Upper lobe of right lung (tissue), 1 donor: ENCODE measurements around the gene LRRK1. TPM values are rescaled to one million over a fixed set of nuclear protein-coding genes. Genes with fewer than 3 reads are reported as not detected.
A peak's percentile ranks its signal among the peaks of the same experiment; 100 is the strongest.

Experiments used
- ATAC-seq: fragments of 200-7000 bp; cut with Tn5 transposase; one replicate; pipeline ENCODE4 v1.9.1; 2020; ENCODE audit warnings: mild to moderate bottlenecking, moderate library complexity
- DNase-seq: peaks from one replicate; pipeline ENCODE4 v3.0.0-alpha.2; 2020
- H3K27ac ChIP-seq: fragments of 200-600 bp; one replicate; pipeline ENCODE4 v1.8.0; 2022
- H3K27me3 ChIP-seq: fragments of 200-600 bp; one replicate; pipeline ENCODE4 v1.8.0; 2022; ENCODE audit warnings: mild to moderate bottlenecking
- H3K36me3 ChIP-seq: fragments of 200-600 bp; one replicate; pipeline ENCODE4 v1.8.0; 2022
- H3K4me1 ChIP-seq: fragments of 200-600 bp; one replicate; pipeline ENCODE4 v1.8.0; 2022
- H3K4me3 ChIP-seq: fragments of 200-600 bp; one replicate; pipeline ENCODE4 v1.8.0; 2022; ENCODE audit warnings: mild to moderate bottlenecking
- H3K9me3 ChIP-seq: fragments of 200-600 bp; one replicate; pipeline ENCODE4 v1.8.0; 2022
- CTCF ChIP-seq: fragments of 200-600 bp; IDR thresholded peaks from one replicate; pipeline ENCODE4 v1.8.0; 2022; ENCODE audit warnings: antibody characterized with exemption
- intact Hi-C: fragments of 100-400 bp; cut with DNase I; formaldehyde crosslinking; loops from one replicate; pipeline ENCODE4 v1.11.0; 2022
- total RNA-seq: library from RNA; stranded (reverse); fragmentation: NEBNext Ultra II Directional; extraction: Animal tissue kit (Norgen Biotek cat#: 25700); gene quantifications from one replicate; pipeline ENCODE4 v1.2.1, GENCODE V29; 2021
- donor health status: DM: no; HTN: yes; CAD: no; lungs with severe emphysema.

LRRK1 gene
- total RNA-seq, 1 donor from 2014 or later, result 22.6 TPM

DNA sequence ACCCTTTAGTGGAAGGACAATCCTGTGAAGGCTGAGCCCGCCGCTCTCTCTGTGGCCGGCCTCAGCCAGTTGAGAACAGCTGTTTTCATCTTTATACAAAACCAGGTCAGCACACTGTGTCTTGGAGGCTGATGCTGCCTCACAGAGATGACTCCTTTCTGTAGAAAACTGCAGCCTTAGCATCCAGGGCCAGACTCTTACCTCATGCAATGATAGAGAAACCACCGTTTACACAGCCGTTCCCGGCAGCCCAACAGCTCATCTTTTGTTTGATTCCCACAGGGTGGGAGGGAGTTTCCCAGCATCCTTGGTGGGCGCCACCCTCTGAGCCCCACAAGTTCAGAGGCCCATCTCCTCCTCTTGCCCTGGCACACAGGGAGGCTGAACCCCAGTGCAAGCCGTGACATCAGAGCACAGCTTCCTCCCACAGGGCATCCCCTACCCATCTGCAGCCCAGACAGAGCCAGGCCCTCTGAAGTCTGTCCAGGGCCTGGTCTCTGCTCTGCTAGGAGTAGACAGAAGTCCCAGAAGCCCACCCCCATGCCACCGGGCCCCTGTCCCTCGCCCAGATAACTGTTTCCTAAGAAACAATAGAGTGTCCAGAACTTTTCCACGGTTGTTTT, 105.0 kb downstream of the LRRK1 start:
- H3K9me3 ChIP-seq, result no peaks in the 10 kb centered on the region
- TF ChIP-seq CTCF, result no peak
- ATAC-seq, result peak; percentile 36
- H3K4me1 ChIP-seq, result peaks cover 35% of the 10 kb centered on the region
- no peaks in the 10 kb centered on the region for H3K27me3 ChIP-seq
- peaks cover 15% of the 10 kb centered on the region for H3K36me3 ChIP-seq
- no peak for DNase-seq
- H3K27ac ChIP-seq, result peak overlapping the region; percentile 55
- H3K4me3 ChIP-seq, result no peak overlapping the region
- intact Hi-C loops, result no loop called here

- no peaks in the 10 kb centered on the region for H3K27me3 ChIP-seq
- ATAC-seq (no peak), DNase-seq (no peak)
- peaks cover 19% of the 10 kb centered on the region for H3K36me3 ChIP-seq
- intact Hi-C loops, result no loop called here
- TF ChIP-seq CTCF, result no peak
- H3K27ac ChIP-seq, result peak overlapping the region; percentile 55
- peaks cover 35% of the 10 kb centered on the region for H3K4me1 ChIP-seq
- no peaks in the 10 kb centered on the region for H3K9me3 ChIP-seq
- no peak overlapping the region for H3K4me3 ChIP-seq
Observed at GRCh38 chr15:101024706-101025500, 105.7 kb downstream of the LRRK1 start.

DNA sequence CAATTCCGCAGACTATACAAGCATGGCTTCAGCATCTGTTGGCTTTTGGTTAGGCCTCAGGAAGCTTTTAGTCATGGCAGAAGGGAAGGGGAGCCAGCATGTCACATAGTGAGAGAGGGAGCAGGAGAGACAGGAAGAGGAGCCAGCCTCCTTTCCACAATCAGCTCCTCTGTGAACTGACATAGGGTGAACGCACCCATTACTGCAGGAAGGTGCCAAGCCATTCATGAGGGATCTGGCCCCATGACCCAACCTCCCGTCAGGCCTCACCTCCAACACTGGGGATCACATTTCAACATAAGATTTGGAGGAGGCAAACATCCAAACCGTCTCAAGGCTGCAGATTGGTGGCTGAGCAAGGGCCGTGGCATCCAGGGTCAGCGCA, 106.3 kb downstream of the LRRK1 start:
- no peak overlapping the region for H3K27ac ChIP-seq
- no peaks in the 10 kb centered on the region for H3K27me3 ChIP-seq
- H3K4me3 ChIP-seq, result no peak overlapping the region
- DNase-seq (no peak), ATAC-seq (no peak)
- no peaks in the 10 kb centered on the region for H3K9me3 ChIP-seq
- TF ChIP-seq CTCF, result no peak
- H3K4me1 ChIP-seq, result peaks cover 35% of the 10 kb centered on the region
- peaks cover 18% of the 10 kb centered on the region for H3K36me3 ChIP-seq
- intact Hi-C loops, result no loop called here

DNA sequence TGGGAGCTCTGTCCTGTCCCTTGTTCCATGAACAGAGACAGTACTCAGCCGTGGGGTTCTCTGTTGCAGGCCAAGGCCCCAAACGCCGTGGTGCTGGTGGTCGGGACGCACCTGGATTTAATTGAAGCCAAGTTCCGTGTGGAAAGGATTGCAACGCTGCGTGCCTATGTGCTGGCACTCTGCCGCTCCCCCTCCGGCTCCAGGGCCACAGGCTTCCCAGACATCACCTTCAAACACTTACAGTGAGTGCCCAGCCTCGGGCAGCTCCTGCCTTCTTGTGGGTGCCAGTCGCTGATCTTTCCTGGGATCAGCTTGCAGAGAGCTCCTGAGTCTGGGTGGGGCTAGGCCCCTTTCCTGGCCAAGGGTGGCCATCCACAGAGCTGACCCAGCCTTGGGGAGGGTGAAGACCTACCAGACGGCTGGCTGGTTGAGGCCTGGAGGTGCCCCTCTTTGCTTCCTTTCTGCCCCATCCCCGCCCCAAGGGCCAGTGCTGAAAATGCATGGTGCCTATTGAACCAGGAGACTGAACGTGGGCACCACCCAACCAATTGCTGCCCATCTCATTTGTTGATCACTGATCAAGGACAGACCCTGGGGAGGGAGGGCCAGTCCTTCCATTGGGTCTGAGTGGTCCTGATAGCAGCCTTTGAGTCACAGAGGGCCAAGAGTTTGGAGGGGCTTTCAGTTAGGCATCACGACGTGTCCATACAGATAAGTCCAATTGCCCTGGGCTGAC, 106.9 kb downstream of the LRRK1 start:
- intact Hi-C loops, result no loop called here
- Histone ChIP-seq H3K36me3 (peaks cover 13% of the 10 kb centered on the region), H3K9me3 (no peaks in the 10 kb centered on the region), H3K4me1 (peaks cover 35% of the 10 kb centered on the region), H3K27me3 (no peaks in the 10 kb centered on the region), H3K4me3 (no peak overlapping the region), H3K27ac (no peak overlapping the region)
- DNase-seq (no peak), ATAC-seq (no peak)
- TF ChIP-seq CTCF, result no peak

GRCh38 chr15:101026656-101027272, 107.6 kb downstream of the LRRK1 start:
- Histone ChIP-seq H3K4me3 (no peak overlapping the region), H3K9me3 (no peaks in the 10 kb centered on the region), H3K27me3 (no peaks in the 10 kb centered on the region), H3K4me1 (peaks cover 35% of the 10 kb centered on the region), H3K27ac (peak overlapping the region; percentile 14), H3K36me3 (peaks cover 11% of the 10 kb centered on the region)
- ATAC-seq (peak; percentile 28), DNase-seq (no peak)
- intact Hi-C loops, result no loop called here
- no peak for TF ChIP-seq CTCF
